Endothelial cell of umbilical vein (primary cell): ENCODE measurements around the gene STOM.

Experiments
- CTCF ChIP-seq, 2 donors: IDR thresholded peaks; 1 replicate in 1 of 2; 2 replicates in 1 of 2; pipeline ENCODE4 v1.5.1; 2011; ENCODE audit warnings: low read length in 2 of 2, mild to moderate bottlenecking in 2 of 2, moderate library complexity in 2 of 2, control low read depth in 1 of 2, inconsistent platforms in 1 of 2, low read depth in 1 of 2; ENCODE audit not compliant: insufficient read depth in 1 of 2; ENCODE audit errors: extremely low read depth in 1 of 2
- EZH2 ChIP-seq: IDR thresholded peaks from 2 replicates; pipeline ENCODE4 v1.6.1; 2012; ENCODE audit warnings: borderline replicate concordance, low read depth, mild to moderate bottlenecking, moderate library complexity, low read length, inconsistent platforms; ENCODE audit not compliant: severe bottlenecking
- FOS ChIP-seq: IDR thresholded peaks from 2 replicates; pipeline ENCODE4 v1.6.1; 2011; ENCODE audit warnings: mild to moderate bottlenecking, low read length, moderate library complexity, borderline replicate concordance; ENCODE audit not compliant: insufficient read depth
- MAX ChIP-seq: IDR thresholded peaks from 2 replicates; pipeline ENCODE4 v1.6.1; 2011; ENCODE audit not compliant: insufficient read depth, insufficient read length
- MYC ChIP-seq: IDR thresholded peaks from one replicate; pipeline ENCODE4 v1.6.1; 2011; ENCODE audit warnings: mild to moderate bottlenecking, low read depth, low read length
- POLR2A ChIP-seq: IDR thresholded peaks from 2 replicates; pipeline ENCODE4 v1.6.1; 2012; ENCODE audit warnings: low read depth, mild to moderate bottlenecking, control low read depth, low read length

- no peak for TF ChIP-seq MAX
- no peak for TF ChIP-seq POLR2A
- no peak for TF ChIP-seq EZH2
- TF ChIP-seq CTCF (IDR thresholded peaks at IDR 0.05; ENCODE audit: extremely low read depth in 1 of 2, insufficient read depth in 1 of 2, low read depth in 1 of 2, low read length in 2 of 2), result no peak
- no peak for TF ChIP-seq FOS
- no peak for TF ChIP-seq MYC
Measured at GRCh38 chr9:121308765-121309164, 61.3 kb downstream of the STOM start.
